ENCODE results near the gene CA10. TPM values are rescaled to one million over a fixed set of nuclear protein-coding genes. Genes with fewer than 3 reads are reported as not detected.

CA10 gene
- total RNA-seq, 2 donors from 2014 or later: 0.22 to 0.37 TPM

- H3K4me3 Mint-ChIP-seq: no peak overlapping the region
- H3K36me3 ChIP-seq (ENCODE audit: control insufficient read depth, insufficient read depth, low read length): no peaks in the 10 kb centered on the region
- 80 to 85% methylated on average over 5 to 8 of the region's 8 CpGs for WGBS, 2 experiments (ENCODE audit: insufficient coverage in 1 of 2, insufficient read length in 1 of 2)
- no peak for TF ChIP-seq CTCF (conservative IDR thresholded peaks at IDR 0.05)
- H3K27ac Mint-ChIP-seq: peak overlapping the region; percentile 55
- H3K27me3 ChIP-seq (ENCODE audit: control insufficient read depth, insufficient read depth, low read length, poor library complexity, severe bottlenecking): no peaks in the 10 kb centered on the region
- H3K36me3 Mint-ChIP-seq (ENCODE audit: low read depth): no peaks in the 10 kb centered on the region
- peaks cover 7% of the 10 kb centered on the region for H3K27me3 Mint-ChIP-seq (ENCODE audit: insufficient read depth)
- no peak overlapping the region for H3K9ac ChIP-seq (ENCODE audit: extremely low read depth, low read length, poor library complexity, severe bottlenecking)
- no peak overlapping the region for H3K4me3 ChIP-seq (ENCODE audit: low read length)
- H3K9me3 ChIP-seq (ENCODE audit: control insufficient read depth, low read length): no peaks in the 10 kb centered on the region
- H3K9me3 Mint-ChIP-seq: peaks cover 7% of the 10 kb centered on the region
- DNase-seq: no peak
- H3K27ac ChIP-seq (ENCODE audit: low read depth, low read length): no peak overlapping the region
- H3K4me1 ChIP-seq (ENCODE audit: control insufficient read depth, insufficient read depth, low read length): no peaks in the 10 kb centered on the region
- H3K4me1 Mint-ChIP-seq: peaks cover 4% of the 10 kb centered on the region
Observed at GRCh38 chr17:51813140-51813783, 345.3 kb downstream of the CA10 start.

- H3K4me3 Mint-ChIP-seq: no peak overlapping the region
- H3K36me3 Mint-ChIP-seq (ENCODE audit: low read depth): no peaks in the 10 kb centered on the region
- 100% methylated on average over 3 of the region's 3 CpGs; no CpG with 5 or more reads in 1 of the 2 experiments for WGBS, 2 experiments (ENCODE audit: insufficient coverage in 1 of 2, insufficient read length in 1 of 2)
Observed at GRCh38 chr17:51807460-51807859, 351.1 kb downstream of the CA10 start.

GRCh38 chr17:51805765-51806164, 352.7 kb downstream of the CA10 start:
- no peaks in the 10 kb centered on the region for H3K4me1 ChIP-seq (ENCODE audit: control insufficient read depth, insufficient read depth, low read length)
- H3K36me3 Mint-ChIP-seq (ENCODE audit: low read depth): no peaks in the 10 kb centered on the region
- 89 to 90% methylated on average over 1 of the region's 1 CpG for WGBS, 2 experiments (ENCODE audit: insufficient coverage in 1 of 2, insufficient read length in 1 of 2)
- peaks cover 3% of the 10 kb centered on the region for H3K9me3 Mint-ChIP-seq
- H3K9ac ChIP-seq (ENCODE audit: extremely low read depth, low read length, poor library complexity, severe bottlenecking): no peak overlapping the region
- H3K4me3 ChIP-seq (ENCODE audit: low read length): peak overlapping the region; percentile 3
- no peak for TF ChIP-seq CTCF (conservative IDR thresholded peaks at IDR 0.05)
- no peak for DNase-seq
- H3K9me3 ChIP-seq (ENCODE audit: control insufficient read depth, low read length): peaks cover 6% of the 10 kb centered on the region
- H3K27me3 ChIP-seq (ENCODE audit: control insufficient read depth, insufficient read depth, low read length, poor library complexity, severe bottlenecking): peaks cover 6% of the 10 kb centered on the region
- H3K27ac ChIP-seq (ENCODE audit: low read depth, low read length): no peak overlapping the region
- no peaks in the 10 kb centered on the region for H3K36me3 ChIP-seq (ENCODE audit: control insufficient read depth, insufficient read depth, low read length)
- peaks cover 42% of the 10 kb centered on the region for H3K27me3 Mint-ChIP-seq (ENCODE audit: insufficient read depth)
- H3K27ac Mint-ChIP-seq: no peak overlapping the region
- peaks cover 18% of the 10 kb centered on the region for H3K4me1 Mint-ChIP-seq
- H3K4me3 Mint-ChIP-seq: no peak overlapping the region

More at GRCh38 chr17:51807460-51807859, 351.1 kb downstream of the CA10 start:
- H3K9me3 ChIP-seq (ENCODE audit: control insufficient read depth, low read length): peaks cover 6% of the 10 kb centered on the region
- H3K27ac Mint-ChIP-seq: no peak overlapping the region
- H3K4me3 ChIP-seq (ENCODE audit: low read length): no peak overlapping the region
- TF ChIP-seq CTCF (conservative IDR thresholded peaks at IDR 0.05): no peak
- H3K9ac ChIP-seq (ENCODE audit: extremely low read depth, low read length, poor library complexity, severe bottlenecking): no peak overlapping the region
- no peaks in the 10 kb centered on the region for H3K36me3 ChIP-seq (ENCODE audit: control insufficient read depth, insufficient read depth, low read length)
- no peaks in the 10 kb centered on the region for H3K4me1 ChIP-seq (ENCODE audit: control insufficient read depth, insufficient read depth, low read length)
- H3K27me3 ChIP-seq (ENCODE audit: control insufficient read depth, insufficient read depth, low read length, poor library complexity, severe bottlenecking): peaks cover 5% of the 10 kb centered on the region
- H3K27ac ChIP-seq (ENCODE audit: low read depth, low read length): no peak overlapping the region
- no peak for DNase-seq
- H3K4me1 Mint-ChIP-seq: peaks cover 18% of the 10 kb centered on the region
- peaks cover 7% of the 10 kb centered on the region for H3K9me3 Mint-ChIP-seq
- peaks cover 25% of the 10 kb centered on the region for H3K27me3 Mint-ChIP-seq (ENCODE audit: insufficient read depth)
